OCI-LY7 (cell line): Measurements from ENCODE around the gene NTSR1. TPM values are rescaled to one million over a fixed set of nuclear protein-coding genes. Genes with fewer than 3 reads are reported as not detected.

Source experiments
- BruUV-seq: library from RNA; stranded (reverse); fragments of 400-500 nt; replicated peaks from 2 replicates; lab custom pipeline; 2021; lab: Mats Ljungman, UMichigan
- CTCF ChIA-PET: fragments of 300-600 bp; sonication (Branson Sonifier 250); formaldehyde crosslinking; loops from one replicate; lab custom pipeline; 2022; ENCODE audit warnings: antibody characterized with exemption; ENCODE audit not compliant: unreplicated experiment; lab: Charles Lee
- POLR2A ChIA-PET: fragments of 300-600 bp; sonication (Branson Sonifier 250); formaldehyde crosslinking; loops from one replicate; lab custom pipeline; 2022; ENCODE audit warnings: antibody characterized with exemption; lab: Charles Lee
- DNase-seq: peaks from one replicate; pipeline ENCODE4 v3.0.0-alpha.2; 2015; ENCODE audit warnings: low spot score
- H2AFZ ChIP-seq: fragments of 200-600 bp; sonication (generic), shearing (Covaris generic); 2 replicates; pipeline ENCODE4 v1.6.1; 2014; ENCODE audit warnings: mild to moderate bottlenecking, antibody characterized with exemption, low read length, moderate library complexity
- H3K27ac ChIP-seq: fragments of 200-600 bp; sonication (generic); 2 replicates; pipeline ENCODE4 v1.5.1; 2014; ENCODE audit warnings: mixed run types, low read depth, mild to moderate bottlenecking, moderate library complexity, low read length, inconsistent platforms; ENCODE audit not compliant: poor library complexity, severe bottlenecking
- H3K36me3 ChIP-seq: fragments of 200-600 bp; sonication (generic); 2 replicates; pipeline ENCODE4 v1.6.1; 2014; ENCODE audit warnings: mild to moderate bottlenecking, antibody characterized with exemption, low read length, moderate library complexity, mixed read lengths; ENCODE audit not compliant: insufficient read depth
- H3K4me1 ChIP-seq: fragments of 200-600 bp; sonication (generic); 2 replicates; pipeline ENCODE4 v1.5.1; 2014; ENCODE audit warnings: mild to moderate bottlenecking, low read length; ENCODE audit not compliant: insufficient read depth, poor library complexity, severe bottlenecking
- H3K4me2 ChIP-seq: fragments of 200-600 bp; sonication (generic); 2 replicates; pipeline ENCODE4 v1.6.1; 2014; ENCODE audit warnings: mild to moderate bottlenecking, low read length
- H3K4me3 ChIP-seq: fragments of 200-600 bp; sonication (generic); 2 replicates; pipeline ENCODE4 v1.5.1; 2014; ENCODE audit warnings: mild to moderate bottlenecking, low read depth, low read length; ENCODE audit not compliant: poor library complexity, severe bottlenecking
- H3K79me2 ChIP-seq: fragments of 200-600 bp; sonication (generic); 2 replicates; pipeline ENCODE4 v1.6.1; 2016; ENCODE audit warnings: low read depth, mild to moderate bottlenecking, low read length, moderate library complexity, mixed read lengths; ENCODE audit not compliant: insufficient read depth
- H3K9me2 ChIP-seq: fragments of 200-600 bp; sonication (generic); 2 replicates; pipeline ENCODE4 v1.6.1; 2016; ENCODE audit warnings: mild to moderate bottlenecking, low read length, mixed read lengths; ENCODE audit not compliant: insufficient read depth
- H3K9me3 ChIP-seq: fragments of 200-600 bp; sonication (generic); 2 replicates; pipeline ENCODE4 v1.6.1; 2014; ENCODE audit warnings: mild to moderate bottlenecking, mixed run types, low read length, mixed read lengths
- H4K20me1 ChIP-seq: fragments of 200-600 bp; sonication (generic); 2 replicates; pipeline ENCODE4 v1.6.1; 2014; ENCODE audit warnings: mild to moderate bottlenecking, antibody characterized with exemption, low read length, moderate library complexity, mixed read lengths; ENCODE audit not compliant: insufficient read depth
- CTCF ChIP-seq: fragments of 200-600 bp; sonication (generic); conservative IDR thresholded peaks from 2 replicates; pipeline ENCODE4 v1.5.1; 2014; ENCODE audit warnings: mild to moderate bottlenecking, antibody characterized with exemption, low read length, moderate library complexity, mixed read lengths
- EZH2phosphoT487 ChIP-seq: fragments of 200-600 bp; sonication (generic); IDR thresholded peaks from 2 replicates; pipeline ENCODE4 v1.6.1; 2018; ENCODE audit warnings: low read depth, borderline replicate concordance, mild to moderate bottlenecking, mixed run types, antibody characterized with exemption, low read length, moderate library complexity, mixed read lengths
- intact Hi-C: fragments of 100-400 bp; cut with micrococcal nuclease; formaldehyde crosslinking; loops from one replicate; pipeline ENCODE4 v1.10.0; 2022; ENCODE audit not compliant: unreplicated experiment
- total RNA-seq, 2 experiments: library from RNA; depleted of rRNA in 1 of 2; stranded (reverse); fragments of >200 nt in 1 of 2; shearing (Covaris generic) in 1 of 2; gene quantifications; 2 replicates each; pipeline ENCODE4 v1.2.3, GENCODE V29; 2014 to 2022

NTSR1 gene
- total RNA-seq, 2 experiments from 2014 or later = not detected

GRCh38 chr20:62755817-62756724, 47.4 kb downstream of the NTSR1 start:
- Histone ChIP-seq H3K9me3 (no peaks in the 10 kb centered on the region), H3K36me3 (no peaks in the 10 kb centered on the region), H2AFZ (no peak overlapping the region), H3K9me2 (no peaks in the 10 kb centered on the region), H3K4me1 (no peaks in the 10 kb centered on the region), H4K20me1 (no peaks in the 10 kb centered on the region), H3K27ac (no peak overlapping the region), H3K79me2 (no peaks in the 10 kb centered on the region), H3K4me3 (no peak overlapping the region), H3K4me2 (no peak overlapping the region)
- DNase-seq = no peak
- no peak for TF ChIP-seq CTCF
- no peak for TF ChIP-seq EZH2phosphoT487
- ChIA-PET POLR2A (no interaction called here), CTCF (no interaction called here)
- intact Hi-C loops = no loop called here
- BruUV-seq = no TSS peak

GRCh38 chr20:62758226-62758912, 49.7 kb downstream of the NTSR1 start:
- Histone ChIP-seq H3K4me1 (no peaks in the 10 kb centered on the region), H3K36me3 (no peaks in the 10 kb centered on the region), H2AFZ (no peak overlapping the region), H3K4me3 (no peak overlapping the region), H3K9me2 (no peaks in the 10 kb centered on the region), H3K79me2 (no peaks in the 10 kb centered on the region), H3K4me2 (no peak overlapping the region), H3K9me3 (no peaks in the 10 kb centered on the region), H4K20me1 (no peaks in the 10 kb centered on the region), H3K27ac (no peak overlapping the region)
- intact Hi-C loops = no loop called here
- TF ChIP-seq CTCF = no peak
- TF ChIP-seq EZH2phosphoT487 = no peak
- POLR2A ChIA-PET = interaction anchor here (0.7 kb wide), 1 partner anchor 348 kb away, joined by 4 read pairs; no protein-coding TSS in a partner anchor
- no peak for DNase-seq
- BruUV-seq = no TSS peak
- CTCF ChIA-PET = no interaction called here
